SK-N-SH (cell line): ENCODE data around the gene TSC1.

ENCODE experiments used
- JUND ChIP-seq: IDR thresholded peaks from 2 replicates; pipeline ENCODE4 v1.4.0; 2012
- TF ChIP-seq, protein P1 (sequence below): fragments of 200-600 bp; sonication (generic); IDR thresholded peaks from 2 replicates; pipeline ENCODE4 v1.6.1; 2017; ENCODE audit warnings: antibody characterized with exemption, mild to moderate bottlenecking, moderate library complexity

DNA sequence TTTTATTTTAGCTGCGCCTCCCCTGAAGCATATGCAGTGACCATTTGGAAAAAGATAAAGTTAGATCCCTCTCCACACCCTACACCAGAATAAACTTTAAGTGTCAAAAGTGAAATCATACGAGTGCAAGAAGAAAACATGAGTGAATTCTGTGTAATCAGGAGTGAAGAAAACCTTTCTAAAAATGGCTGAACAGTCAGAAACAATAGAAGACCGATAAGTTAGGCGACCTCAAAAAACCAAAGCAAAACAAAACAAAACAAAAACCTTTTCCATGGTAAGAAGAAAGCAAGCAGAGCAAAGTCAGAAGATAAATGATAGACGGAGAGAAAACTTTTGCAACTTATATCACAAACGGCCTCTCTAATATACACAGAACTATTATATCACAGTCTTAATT, 16.6 kb upstream of the TSC1 start:
- no peak for TF ChIP-seq JUND
- TF ChIP-seq, protein P1, sequence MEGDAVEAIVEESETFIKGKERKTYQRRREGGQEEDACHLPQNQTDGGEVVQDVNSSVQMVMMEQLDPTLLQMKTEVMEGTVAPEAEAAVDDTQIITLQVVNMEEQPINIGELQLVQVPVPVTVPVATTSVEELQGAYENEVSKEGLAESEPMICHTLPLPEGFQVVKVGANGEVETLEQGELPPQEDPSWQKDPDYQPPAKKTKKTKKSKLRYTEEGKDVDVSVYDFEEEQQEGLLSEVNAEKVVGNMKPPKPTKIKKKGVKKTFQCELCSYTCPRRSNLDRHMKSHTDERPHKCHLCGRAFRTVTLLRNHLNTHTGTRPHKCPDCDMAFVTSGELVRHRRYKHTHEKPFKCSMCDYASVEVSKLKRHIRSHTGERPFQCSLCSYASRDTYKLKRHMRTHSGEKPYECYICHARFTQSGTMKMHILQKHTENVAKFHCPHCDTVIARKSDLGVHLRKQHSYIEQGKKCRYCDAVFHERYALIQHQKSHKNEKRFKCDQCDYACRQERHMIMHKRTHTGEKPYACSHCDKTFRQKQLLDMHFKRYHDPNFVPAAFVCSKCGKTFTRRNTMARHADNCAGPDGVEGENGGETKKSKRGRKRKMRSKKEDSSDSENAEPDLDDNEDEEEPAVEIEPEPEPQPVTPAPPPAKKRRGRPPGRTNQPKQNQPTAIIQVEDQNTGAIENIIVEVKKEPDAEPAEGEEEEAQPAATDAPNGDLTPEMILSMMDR, result no peak
